OCI-LY1 (cell line): ENCODE measurements around the gene ASTL.

Source experiments
- CTCF ChIP-seq: fragments of 200-600 bp; sonication (generic), shearing (Covaris generic); IDR thresholded peaks from 2 replicates; pipeline ENCODE4 v1.5.1; 2017; ENCODE audit warnings: mild to moderate bottlenecking, antibody characterized with exemption, low read length, moderate library complexity, mixed read lengths
- EZH2 ChIP-seq: fragments of 200-600 bp; sonication (generic), shearing (Covaris generic); IDR thresholded peaks from 2 replicates; pipeline ENCODE4 v1.8.0; 2017; ENCODE audit warnings: borderline replicate concordance, mixed run types, mild to moderate bottlenecking, antibody characterized with exemption, low read length, moderate library complexity, mixed read lengths

- TF ChIP-seq CTCF (no peak), EZH2 (no peak)
Observed at GRCh38 chr2:96150791-96151594, 12.7 kb upstream of the ASTL start.
